NT2/D1 (cell line): ENCODE data around the gene OIT3.

ENCODE experiments used
- YY1 ChIP-seq: IDR thresholded peaks from 2 replicates; pipeline ENCODE4 v1.6.1; 2011; ENCODE audit not compliant: insufficient read length, insufficient read depth
- ZNF274 ChIP-seq: IDR thresholded peaks from 2 replicates; pipeline ENCODE4 v1.6.1; 2011; ENCODE audit warnings: mild to moderate bottlenecking, low read depth, low read length

- TF ChIP-seq ZNF274 (no peak), YY1 (no peak)
Observed at GRCh38 chr10:72852508-72852907, 41.0 kb upstream of the OIT3 start.
